Stimulated activated CD4-positive, alpha-beta T cell treated with anti-CD3 and anti-CD28 coated beads, Interleukin-4, amount 100 ng/mL, for 4 hours (primary cell): ENCODE data around the gene HOTAIR.

Experiments
- DNase-seq, 2 experiments: peaks; one replicate each; pipeline ENCODE4 v3.0.0-alpha.2; 2020

The HOTAIR gene

GRCh38 chr12:53955776-53956250, 18.9 kb downstream of the HOTAIR start:
- DNase-seq = no peak

- no peak for DNase-seq
These were observed 19.5 kb downstream of the HOTAIR start for GRCh38 chr12:53955036-53955775.

GRCh38 chr12:53954694-53955035, 20.1 kb downstream of the HOTAIR start, which contains the start of gene HOXC12:
Gene HOXC12, plus strand, starts transcription at chr12:53954903. Its CDS starts 27 bp downstream, at chr12:53954930.
- DNase-seq = no peak

GRCh38 chr12:53953831-53954693, 20.7 kb downstream of the HOTAIR start:
- DNase-seq = no peak

GRCh38 chr12:53952871-53953734, 21.7 kb downstream of the HOTAIR start:
- no peak for DNase-seq

- DNase-seq = no peak
These were observed 22.4 kb downstream of the HOTAIR start for GRCh38 chr12:53952335-53952694.

- no peak for DNase-seq
These were observed 23.0 kb downstream of the HOTAIR start for GRCh38 chr12:53951577-53952334.

- no peak for DNase-seq
These were observed 23.8 kb downstream of the HOTAIR start for GRCh38 chr12:53950789-53951576.

GRCh38 chr12:53950437-53950773, 24.3 kb downstream of the HOTAIR start:
- DNase-seq = no peak

GRCh38 chr12:53949631-53950436, 24.9 kb downstream of the HOTAIR start:
- DNase-seq = no peak

- DNase-seq = no peak
These were observed 25.8 kb downstream of the HOTAIR start for GRCh38 chr12:53948650-53949593.

GRCh38 chr12:53947743-53948142, 27.0 kb downstream of the HOTAIR start:
- DNase-seq = no peak

- no peak for DNase-seq
These were observed 29.6 kb downstream of the HOTAIR start for GRCh38 chr12:53944907-53945847.

GRCh38 chr12:53944209-53944608, 30.5 kb downstream of the HOTAIR start:
- no peak for DNase-seq

- no peak for DNase-seq
These were observed 32.2 kb downstream of the HOTAIR start for GRCh38 chr12:53942467-53942997.

- DNase-seq = no peak
These were observed 33.0 kb downstream of the HOTAIR start for GRCh38 chr12:53941750-53942149.

- DNase-seq = no peak
These were observed 33.6 kb downstream of the HOTAIR start for GRCh38 chr12:53941187-53941586.

- DNase-seq = no peak
These were observed 34.2 kb downstream of the HOTAIR start for GRCh38 chr12:53940443-53941014.
